SK-N-SH (cell line): Measurements from ENCODE around the gene PRR9. TPM values are rescaled to one million over a fixed set of nuclear protein-coding genes. Genes with fewer than 3 reads are reported as not detected.

Experiments used
- CTCF ChIA-PET: fragments of 300-600, 350-600 bp; formaldehyde crosslinking; extraction: SDS; loops from one replicate; lab custom pipeline; 2021; lab: Yijun Ruan, JAX
- POLR2A ChIA-PET: fragments of 350-600 bp; sonication (Branson Sonifier 250); formaldehyde crosslinking; extraction: SDS; loops from one replicate; lab custom pipeline; 2020; ENCODE audit warnings: antibody characterized with exemption, inconsistent platforms; lab: Yijun Ruan, JAX
- DNase-seq: peaks from one replicate; pipeline ENCODE4 v3.0.0; 2012
- H2AFZ ChIP-seq: fragments of 200-600 bp; sonication (generic); 2 replicates; pipeline ENCODE4 v1.8.1; 2016; ENCODE audit warnings: antibody characterized with exemption, mild to moderate bottlenecking, low read depth
- H3F3A ChIP-seq: fragments of 200-600 bp; sonication (generic); replicated peaks from 2 replicates; pipeline ENCODE3; 2016; ENCODE audit warnings: antibody characterized with exemption, mild to moderate bottlenecking; ENCODE audit not compliant: insufficient read depth
- H3K27ac ChIP-seq, 2 experiments: fragments of 200-500 bp in 1 of 2; fragments of 200-600 bp in 1 of 2; sonication (Bioruptor generic) in 1 of 2; sonication (generic), shearing (Covaris generic) in 1 of 2; 2 replicates each; pipeline versions ENCODE4 v1.5.1 to v1.6.1; 2014 to 2016; ENCODE audit warnings: low read depth in 2 of 2, inconsistent platforms in 1 of 2, low read length in 1 of 2, mild to moderate bottlenecking in 1 of 2, mixed read lengths in 1 of 2
- H3K27me3 ChIP-seq: fragments of 200-600 bp; sonication (generic), shearing (Covaris generic); 2 replicates; pipeline ENCODE4 v1.6.1; 2016; ENCODE audit warnings: mixed run types; ENCODE audit not compliant: insufficient read depth
- H3K36me3 ChIP-seq, 2 experiments: fragments of 200-500 bp in 1 of 2; fragments of 200-600 bp in 1 of 2; sonication (Bioruptor generic) in 1 of 2; sonication (generic) in 1 of 2; replicated peaks in 1 of 2; 2 replicates each; pipeline versions ENCODE3 to v1.5.1; 2014 to 2016; ENCODE audit warnings: low read length in 1 of 2, mild to moderate bottlenecking in 1 of 2; ENCODE audit not compliant: insufficient read depth in 2 of 2, control insufficient read depth in 1 of 2
- H3K4me1 ChIP-seq, 2 experiments: fragments of 200-500 bp in 1 of 2; fragments of 200-600 bp in 1 of 2; sonication (Bioruptor generic) in 1 of 2; sonication (generic), shearing (Covaris generic) in 1 of 2; 2 replicates each; pipeline versions ENCODE4 v1.5.1 to v1.6.1; 2014 to 2016; ENCODE audit warnings: low read depth in 1 of 2, low read length in 1 of 2, mixed run types in 1 of 2; ENCODE audit not compliant: insufficient read depth in 2 of 2, control insufficient read depth in 1 of 2
- H3K4me2 ChIP-seq: fragments of 200-600 bp; sonication (generic), shearing (Covaris generic); 2 replicates; pipeline ENCODE4 v1.6.1; 2017; ENCODE audit warnings: mixed run types
- H3K4me3 ChIP-seq, 2 experiments: fragments of 200-500 bp in 1 of 2; fragments of 200-600 bp in 1 of 2; sonication (Bioruptor generic) in 1 of 2; sonication (generic), shearing (Covaris generic) in 1 of 2; 2 replicates each; pipeline versions ENCODE4 v1.5.1 to v1.8.1; 2014 to 2016; ENCODE audit warnings: low read depth in 2 of 2, inconsistent platforms in 1 of 2, low read length in 1 of 2, mild to moderate bottlenecking in 1 of 2, mixed read lengths in 1 of 2, moderate library complexity in 1 of 2
- H3K79me2 ChIP-seq: fragments of 200-600 bp; sonication (generic); 2 replicates; pipeline ENCODE4 v1.8.1; 2017; ENCODE audit warnings: mild to moderate bottlenecking; ENCODE audit not compliant: insufficient read depth
- H3K9ac ChIP-seq: fragments of 200-600 bp; sonication (generic); 2 replicates; pipeline ENCODE4 v1.6.1; 2017; ENCODE audit warnings: mixed run types
- H3K9me2 ChIP-seq: fragments of 200-600 bp; sonication (generic); 2 replicates; pipeline ENCODE4 v1.6.1; 2017; ENCODE audit warnings: mixed run types
- H3K9me3 ChIP-seq: fragments of 200-600 bp; sonication (generic); 2 replicates; pipeline ENCODE4 v1.6.1; 2017; ENCODE audit warnings: mixed run types, mild to moderate bottlenecking, moderate library complexity
- H4K20me1 ChIP-seq: fragments of 200-600 bp; sonication (generic); 2 replicates; pipeline ENCODE4 v1.6.1; 2017; ENCODE audit warnings: mild to moderate bottlenecking, mixed run types; ENCODE audit not compliant: insufficient read depth
- CHD2 ChIP-seq: fragments of 150-350 bp; IDR thresholded peaks from 2 replicates; pipeline ENCODE4 v1.6.1; 2018; ENCODE audit warnings: low read length; ENCODE audit not compliant: partially characterized antibody
- EZH2phosphoT487 ChIP-seq: fragments of 200-600 bp; sonication (generic); IDR thresholded peaks from 2 replicates; pipeline ENCODE4 v1.6.1; 2017; ENCODE audit warnings: low read depth, mixed run types, mild to moderate bottlenecking, antibody characterized with exemption, moderate library complexity, borderline replicate concordance
- FOSL2 ChIP-seq: IDR thresholded peaks from 2 replicates; pipeline ENCODE4 v1.4.0; 2012; ENCODE audit warnings: low read depth, mild to moderate bottlenecking, moderate library complexity, borderline replicate concordance
- GABPA ChIP-seq: IDR thresholded peaks from 2 replicates; pipeline ENCODE4 v1.4.0; 2012; ENCODE audit warnings: low read depth, mild to moderate bottlenecking
- MXI1 ChIP-seq: IDR thresholded peaks from 2 replicates; pipeline ENCODE4 v1.6.1; 2012; ENCODE audit warnings: mild to moderate bottlenecking, low read depth, low read length, improper control_type of control experiment
- NFIC ChIP-seq: IDR thresholded peaks from 2 replicates; pipeline ENCODE4 v1.4.0; 2012; ENCODE audit warnings: borderline replicate concordance
- RAD21 ChIP-seq: IDR thresholded peaks from 2 replicates; pipeline ENCODE4 v1.6.1; 2012; ENCODE audit warnings: mild to moderate bottlenecking, low read length
- RCOR1 ChIP-seq: fragments of 150-350 bp; IDR thresholded peaks from 2 replicates; pipeline ENCODE4 v1.6.1; 2017; ENCODE audit warnings: antibody characterized with exemption, low read length
- RXRA ChIP-seq: IDR thresholded peaks from 2 replicates; pipeline ENCODE4 v1.4.0; 2012; ENCODE audit warnings: low read depth, mild to moderate bottlenecking, borderline replicate concordance
- TAF1 ChIP-seq: IDR thresholded peaks from 2 replicates; pipeline ENCODE4 v1.6.1; 2012; ENCODE audit warnings: low read depth, mild to moderate bottlenecking, low read length, moderate library complexity, borderline replicate concordance
- TCF12 ChIP-seq: IDR thresholded peaks from 2 replicates; pipeline ENCODE4 v1.4.0; 2012
- TEAD4 ChIP-seq: IDR thresholded peaks from 2 replicates; pipeline ENCODE4 v1.4.0; 2012; ENCODE audit warnings: mild to moderate bottlenecking, borderline replicate concordance; ENCODE audit not compliant: insufficient read depth
- YY1 ChIP-seq: IDR thresholded peaks from 2 replicates; pipeline ENCODE4 v1.4.0; 2012; ENCODE audit warnings: low read depth, mild to moderate bottlenecking
- WGBS: methylation state at CpG from one replicate; pipeline ENCODE4 v1.1.6; 2017; ENCODE audit warnings: low lambda C conversion rate; 5-methylcytosine and 5-hydroxymethylcytosine counted together
- polyA plus RNA-seq, 3 experiments: library from polyadenylated mRNA; depleted of rRNA; stranded (reverse); fragments of >200 nt; gene quantifications; 2 replicates each; pipeline ENCODE4 v1.2.3, GENCODE V29; 2012
- TF ChIP-seq, protein P1 (sequence below): IDR thresholded peaks from 2 replicates; pipeline ENCODE4 v1.4.0; 2012; ENCODE audit warnings: low read depth, borderline replicate concordance
- TF ChIP-seq, protein P2 (sequence below): IDR thresholded peaks from 2 replicates; pipeline ENCODE4 v1.4.0; 2012; ENCODE audit warnings: low read depth, borderline replicate concordance

PRR9 gene
- polyA plus RNA-seq, 1 of the 3 experiments (the other 2 are of a cell fraction) = not detected

- Histone ChIP-seq H3F3A (no peaks in the 10 kb centered on the region), H3K27ac (no peak within 1 kb of the TSS), H3K9ac (no peak within 1 kb of the TSS), H3K4me3 (no peak within 1 kb of the TSS), H2AFZ (no peak within 1 kb of the TSS), H3K36me3 (no peaks in the 10 kb centered on the region), H3K4me1 (no peaks in the 10 kb centered on the region), H3K9me2 (no peaks in the 10 kb centered on the region), H3K27me3 (peaks cover 14% of the 10 kb centered on the region; the same call in 1 of the 2 replicates), H3K79me2 (no peaks in the 10 kb centered on the region), H3K4me2 (no peak within 1 kb of the TSS), H3K9me3 (no peaks in the 10 kb centered on the region), H4K20me1 (no peaks in the 10 kb centered on the region)
- WGBS = 0% methylated on average over 1 of the region's 1 CpG
- ChIA-PET CTCF (interaction anchor here (1.5 kb wide), 1 partner anchor 15 kb away, joined by 5 read pairs; no protein-coding TSS in a partner anchor), POLR2A (no interaction called here)
- TF ChIP-seq, protein P1, sequence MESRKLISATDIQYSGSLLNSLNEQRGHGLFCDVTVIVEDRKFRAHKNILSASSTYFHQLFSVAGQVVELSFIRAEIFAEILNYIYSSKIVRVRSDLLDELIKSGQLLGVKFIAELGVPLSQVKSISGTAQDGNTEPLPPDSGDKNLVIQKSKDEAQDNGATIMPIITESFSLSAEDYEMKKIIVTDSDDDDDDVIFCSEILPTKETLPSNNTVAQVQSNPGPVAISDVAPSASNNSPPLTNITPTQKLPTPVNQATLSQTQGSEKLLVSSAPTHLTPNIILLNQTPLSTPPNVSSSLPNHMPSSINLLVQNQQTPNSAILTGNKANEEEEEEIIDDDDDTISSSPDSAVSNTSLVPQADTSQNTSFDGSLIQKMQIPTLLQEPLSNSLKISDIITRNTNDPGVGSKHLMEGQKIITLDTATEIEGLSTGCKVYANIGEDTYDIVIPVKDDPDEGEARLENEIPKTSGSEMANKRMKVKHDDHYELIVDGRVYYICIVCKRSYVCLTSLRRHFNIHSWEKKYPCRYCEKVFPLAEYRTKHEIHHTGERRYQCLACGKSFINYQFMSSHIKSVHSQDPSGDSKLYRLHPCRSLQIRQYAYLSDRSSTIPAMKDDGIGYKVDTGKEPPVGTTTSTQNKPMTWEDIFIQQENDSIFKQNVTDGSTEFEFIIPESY = no peak
- TF ChIP-seq RAD21 (no peak), NFIC (no peak)
- no peak for DNase-seq
These were observed 14.3 kb upstream of the PRR9 start, which contains the start of gene LELP1 for GRCh38 chr1:153203130-153203529. LELP1 (plus strand) TSS chr1:153203430; CDS start chr1:153204708, 1,278 bp downstream.

DNA sequence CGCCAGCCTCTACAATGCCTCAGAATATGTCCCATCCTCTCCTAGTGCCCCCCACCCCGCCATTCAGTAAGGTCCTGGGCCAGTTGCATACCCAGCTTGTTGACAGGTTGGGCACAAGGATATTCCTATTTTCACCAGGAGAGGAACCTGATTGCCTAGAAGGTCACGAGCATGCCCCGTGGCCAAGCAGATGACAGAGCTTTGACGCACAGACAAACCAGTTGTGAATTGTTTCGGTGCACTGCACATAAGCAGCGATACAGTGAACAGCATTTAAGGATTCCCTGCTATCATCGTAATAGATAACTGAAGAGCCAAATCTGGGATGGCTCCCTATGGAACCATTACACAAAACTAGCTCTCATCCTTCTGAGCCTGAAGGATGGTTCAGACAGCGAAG, 10.8 kb upstream of the PRR9 start:
- no peak for DNase-seq
- Histone ChIP-seq H3K79me2 (no peaks in the 10 kb centered on the region), H3K4me2 (no peak overlapping the region), H3F3A (no peaks in the 10 kb centered on the region), H3K27ac (no peak overlapping the region), H3K9me3 (no peaks in the 10 kb centered on the region)
- TF ChIP-seq GABPA (no peak), FOSL2 (no peak), CHD2 (no peak), MXI1 (no peak), TEAD4 (no peak), EZH2phosphoT487 (no peak), TAF1 (no peak), RXRA (no peak), RAD21 (no peak), TCF12 (no peak), YY1 (no peak), NFIC (no peak), RCOR1 (no peak)
- TF ChIP-seq, protein P1 = no peak
- TF ChIP-seq, protein P2, sequence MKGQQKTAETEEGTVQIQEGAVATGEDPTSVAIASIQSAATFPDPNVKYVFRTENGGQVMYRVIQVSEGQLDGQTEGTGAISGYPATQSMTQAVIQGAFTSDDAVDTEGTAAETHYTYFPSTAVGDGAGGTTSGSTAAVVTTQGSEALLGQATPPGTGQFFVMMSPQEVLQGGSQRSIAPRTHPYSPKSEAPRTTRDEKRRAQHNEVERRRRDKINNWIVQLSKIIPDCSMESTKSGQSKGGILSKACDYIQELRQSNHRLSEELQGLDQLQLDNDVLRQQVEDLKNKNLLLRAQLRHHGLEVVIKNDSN = no peak
- TF ChIP-seq, all 33 proteins: peak for 0
- CTCF ChIA-PET = no interaction called here
- H3K9ac ChIP-seq = no peak overlapping the region
- no peak overlapping the region for H2AFZ ChIP-seq
- H3K9me2 ChIP-seq = no peaks in the 10 kb centered on the region
- H3K4me1 ChIP-seq = no peaks in the 10 kb centered on the region
- H3K4me3 ChIP-seq = no peak overlapping the region
- no peaks in the 10 kb centered on the region for H4K20me1 ChIP-seq
- H3K27me3 ChIP-seq = peaks cover 22% of the 10 kb centered on the region; the same call in 1 of the 2 replicates
- no peaks in the 10 kb centered on the region for H3K36me3 ChIP-seq
- WGBS = 7% methylated on average over 9 of the region's 9 CpGs
- POLR2A ChIA-PET = no interaction called here
